Measurements from ENCODE around the gene WDR27. TPM values are rescaled to one million over a fixed set of nuclear protein-coding genes. Genes with fewer than 3 reads are reported as not detected.

WDR27 gene
- total RNA-seq, 1 donor from 2014 or later: 16.8 TPM

GRCh38 chr6:169653691-169654090 is 48.1 kb downstream of the WDR27 start:
- TF ChIP-seq CTCF (IDR thresholded peaks at IDR 0.05; ENCODE audit: insufficient read depth, low read length, severe bottlenecking): no peak
- Histone ChIP-seq H3K36me3 (ENCODE audit: control insufficient read depth, insufficient read depth, low read length) (peaks cover 6% of the 10 kb centered on the region), H3K4me3 (ENCODE audit: low read depth, low read length) (no peak overlapping the region), H3K27me3 (ENCODE audit: control insufficient read depth, insufficient read depth, low read length) (no peaks in the 10 kb centered on the region)
- FAIRE-seq: no peak
- no peak for DNase-seq (ENCODE audit: low read depth)

GRCh38 chr6:169652896-169653295 is 48.9 kb downstream of the WDR27 start:
- FAIRE-seq: no peak
- Histone ChIP-seq H3K4me3 (ENCODE audit: low read depth, low read length) (no peak overlapping the region), H3K27me3 (ENCODE audit: control insufficient read depth, insufficient read depth, low read length) (no peaks in the 10 kb centered on the region), H3K36me3 (ENCODE audit: control insufficient read depth, insufficient read depth, low read length) (peaks cover 6% of the 10 kb centered on the region)
- TF ChIP-seq CTCF (IDR thresholded peaks at IDR 0.05; ENCODE audit: insufficient read depth, low read length, severe bottlenecking): no peak
- no peak for DNase-seq (ENCODE audit: low read depth)

- DNase-seq (ENCODE audit: low read depth): no peak
- FAIRE-seq: no peak
- Histone ChIP-seq H3K4me3 (ENCODE audit: low read depth, low read length) (no peak overlapping the region), H3K36me3 (ENCODE audit: control insufficient read depth, insufficient read depth, low read length) (peaks cover 3% of the 10 kb centered on the region), H3K27me3 (ENCODE audit: control insufficient read depth, insufficient read depth, low read length) (no peaks in the 10 kb centered on the region)
- TF ChIP-seq CTCF (IDR thresholded peaks at IDR 0.05; ENCODE audit: insufficient read depth, low read length, severe bottlenecking): no peak
Observed at GRCh38 chr6:169651498-169651897, 50.3 kb downstream of the WDR27 start.

- Histone ChIP-seq H3K36me3 (ENCODE audit: control insufficient read depth, insufficient read depth, low read length) (peaks cover 1% of the 10 kb centered on the region), H3K27me3 (ENCODE audit: control insufficient read depth, insufficient read depth, low read length) (no peaks in the 10 kb centered on the region), H3K4me3 (ENCODE audit: low read depth, low read length) (no peak overlapping the region)
- no peak for TF ChIP-seq CTCF (IDR thresholded peaks at IDR 0.05; ENCODE audit: insufficient read depth, low read length, severe bottlenecking)
- DNase-seq (ENCODE audit: low read depth): no peak
- no peak for FAIRE-seq
Observed at GRCh38 chr6:169650959-169651292, 50.9 kb downstream of the WDR27 start.

- Histone ChIP-seq H3K4me3 (ENCODE audit: low read depth, low read length) (no peak overlapping the region), H3K36me3 (ENCODE audit: control insufficient read depth, insufficient read depth, low read length) (peaks cover 1% of the 10 kb centered on the region), H3K27me3 (ENCODE audit: control insufficient read depth, insufficient read depth, low read length) (no peaks in the 10 kb centered on the region)
- DNase-seq (ENCODE audit: low read depth): no peak
- no peak for FAIRE-seq
- TF ChIP-seq CTCF (IDR thresholded peaks at IDR 0.05; ENCODE audit: insufficient read depth, low read length, severe bottlenecking): no peak
Observed at GRCh38 chr6:169650241-169650958, 51.4 kb downstream of the WDR27 start.

- H3K27me3 ChIP-seq (ENCODE audit: control insufficient read depth, insufficient read depth, low read length): no peaks in the 10 kb centered on the region
- no peak for TF ChIP-seq CTCF (IDR thresholded peaks at IDR 0.05; ENCODE audit: insufficient read depth, low read length, severe bottlenecking)
- DNase-seq (ENCODE audit: low read depth) (no peak), FAIRE-seq (no peak)
- H3K4me3 ChIP-seq (ENCODE audit: low read depth, low read length): no peak overlapping the region
- no peaks in the 10 kb centered on the region for H3K36me3 ChIP-seq (ENCODE audit: control insufficient read depth, insufficient read depth, low read length)
Observed at GRCh38 chr6:169648617-169649016, 53.2 kb downstream of the WDR27 start.
